Measurements from ENCODE around the gene HDAC9. TPM values are rescaled to one million over a fixed set of nuclear protein-coding genes. Genes with fewer than 3 reads are reported as not detected.

Gene HDAC9
- total RNA-seq, 1 donor from 2014 or later, result 52.7 TPM

DNA sequence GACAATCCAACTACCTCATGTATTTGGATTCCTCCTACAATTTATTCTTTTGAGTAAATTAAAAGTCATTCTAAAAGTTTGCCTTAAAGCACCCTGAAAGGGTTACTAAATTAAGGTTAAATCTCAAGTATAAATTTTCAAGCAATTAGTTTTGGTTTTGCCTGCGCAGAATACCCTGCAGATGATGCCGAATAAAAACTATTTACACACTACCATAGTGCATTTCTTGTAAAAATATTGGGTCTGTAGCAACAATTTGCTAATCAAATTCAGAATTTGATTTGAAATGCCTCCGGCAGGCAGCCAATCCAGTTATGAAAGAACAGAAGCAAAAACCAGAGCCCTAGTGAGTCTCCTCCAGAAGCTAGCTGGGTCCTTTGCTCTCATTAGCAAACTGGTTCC is 499.7 kb downstream of the HDAC9 start:
- H3K27ac ChIP-seq (ENCODE audit: low read depth, low read length), result no peak overlapping the region
- H3K27me3 ChIP-seq (ENCODE audit: control insufficient read depth in 3 of 3, insufficient read depth in 3 of 3, low read length in 3 of 3), result no peaks in the 10 kb centered on the region
- no peaks in the 10 kb centered on the region for H3K36me3 ChIP-seq (ENCODE audit: control insufficient read depth in 3 of 3, insufficient read depth in 3 of 3, low read length in 3 of 3)
- no peak overlapping the region for H3K9ac ChIP-seq (ENCODE audit: low read depth in 1 of 3, low read length in 3 of 3)
- no peaks in the 10 kb centered on the region for H3K9me3 ChIP-seq (ENCODE audit: control insufficient read depth in 3 of 3, low read length in 3 of 3)
- no peaks in the 10 kb centered on the region for H3K4me1 ChIP-seq (ENCODE audit: control insufficient read depth in 3 of 3, insufficient read depth in 3 of 3, low read length in 3 of 3)
- no peak overlapping the region for H3K4me3 ChIP-seq (ENCODE audit: low read length in 3 of 3)

DNA sequence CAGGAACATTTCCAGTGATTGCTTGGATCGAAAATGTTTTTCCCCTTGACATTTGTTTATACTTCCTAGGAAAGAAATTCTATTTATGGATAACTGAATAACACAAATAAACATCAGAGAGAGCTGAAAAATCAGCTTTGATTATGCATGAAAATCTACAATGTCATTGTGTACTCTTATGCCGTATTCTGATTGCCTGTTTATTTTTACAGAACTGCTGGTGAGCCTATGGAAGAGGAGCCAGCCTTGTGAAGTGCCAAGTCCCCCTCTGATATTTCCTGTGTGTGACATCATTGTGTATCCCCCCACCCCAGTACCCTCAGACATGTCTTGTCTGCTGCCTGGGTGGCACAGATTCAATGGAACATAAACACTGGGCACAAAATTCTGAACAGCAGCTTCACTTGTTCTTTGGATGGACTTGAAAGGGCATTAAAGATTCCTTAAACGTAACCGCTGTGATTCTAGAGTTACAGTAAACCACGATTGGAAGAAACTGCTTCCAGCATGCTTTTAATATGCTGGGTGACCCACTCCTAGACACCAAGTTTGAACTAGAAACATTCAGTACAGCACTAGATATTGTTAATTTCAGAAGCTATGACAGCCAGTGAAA is 500.4 kb downstream of the HDAC9 start:
- Histone ChIP-seq H3K36me3 (ENCODE audit: control insufficient read depth in 3 of 3, insufficient read depth in 3 of 3, low read length in 3 of 3) (no peaks in the 10 kb centered on the region), H3K27me3 (ENCODE audit: control insufficient read depth in 3 of 3, insufficient read depth in 3 of 3, low read length in 3 of 3) (no peaks in the 10 kb centered on the region), H3K9me3 (ENCODE audit: control insufficient read depth in 3 of 3, low read length in 3 of 3) (no peaks in the 10 kb centered on the region), H3K4me1 (ENCODE audit: control insufficient read depth in 3 of 3, insufficient read depth in 3 of 3, low read length in 3 of 3) (no peaks in the 10 kb centered on the region), H3K9ac (ENCODE audit: low read depth in 1 of 3, low read length in 3 of 3) (no peak overlapping the region), H3K27ac (ENCODE audit: low read depth, low read length) (no peak overlapping the region), H3K4me3 (ENCODE audit: low read length in 3 of 3) (no peak overlapping the region)

- Histone ChIP-seq H3K27me3 (ENCODE audit: control insufficient read depth in 3 of 3, insufficient read depth in 3 of 3, low read length in 3 of 3) (no peaks in the 10 kb centered on the region), H3K9ac (ENCODE audit: low read depth in 1 of 3, low read length in 3 of 3) (no peak overlapping the region), H3K36me3 (ENCODE audit: control insufficient read depth in 3 of 3, insufficient read depth in 3 of 3, low read length in 3 of 3) (no peaks in the 10 kb centered on the region), H3K9me3 (ENCODE audit: control insufficient read depth in 3 of 3, low read length in 3 of 3) (no peaks in the 10 kb centered on the region), H3K27ac (ENCODE audit: low read depth, low read length) (no peak overlapping the region), H3K4me1 (ENCODE audit: control insufficient read depth in 3 of 3, insufficient read depth in 3 of 3, low read length in 3 of 3) (no peaks in the 10 kb centered on the region), H3K4me3 (ENCODE audit: low read length in 3 of 3) (no peak overlapping the region)
These were observed 501.0 kb downstream of the HDAC9 start for GRCh38 chr7:18996583-18996982.

GRCh38 chr7:18997477-18998150 is 502.1 kb downstream of the HDAC9 start:
- Histone ChIP-seq H3K9me3 (ENCODE audit: control insufficient read depth in 3 of 3, low read length in 3 of 3) (no peaks in the 10 kb centered on the region), H3K27me3 (ENCODE audit: control insufficient read depth in 3 of 3, insufficient read depth in 3 of 3, low read length in 3 of 3) (no peaks in the 10 kb centered on the region), H3K9ac (ENCODE audit: low read depth in 1 of 3, low read length in 3 of 3) (no peak overlapping the region), H3K27ac (ENCODE audit: low read depth, low read length) (no peak overlapping the region), H3K4me1 (ENCODE audit: control insufficient read depth in 3 of 3, insufficient read depth in 3 of 3, low read length in 3 of 3) (no peaks in the 10 kb centered on the region), H3K4me3 (ENCODE audit: low read length in 3 of 3) (no peak overlapping the region), H3K36me3 (ENCODE audit: control insufficient read depth in 3 of 3, insufficient read depth in 3 of 3, low read length in 3 of 3) (no peaks in the 10 kb centered on the region)

DNA sequence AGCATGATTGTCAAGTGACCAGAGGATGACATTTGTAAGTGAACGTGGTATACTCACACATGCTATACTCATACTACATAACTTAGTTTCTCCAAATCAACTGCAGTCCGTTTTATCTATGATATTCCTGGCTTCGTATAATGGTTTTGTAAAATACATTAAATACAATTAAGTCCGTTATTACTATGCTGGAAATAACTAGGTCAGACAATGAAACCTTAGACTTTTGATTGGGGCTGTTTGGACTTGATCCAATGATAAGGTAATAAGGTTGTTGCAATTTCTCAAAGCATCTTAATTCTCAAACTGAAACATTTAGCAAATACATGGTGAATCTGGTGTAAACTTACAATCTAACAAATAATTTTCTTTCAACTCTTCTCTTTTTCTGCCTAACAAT is 504.9 kb downstream of the HDAC9 start:
- Histone ChIP-seq H3K27me3 (ENCODE audit: control insufficient read depth in 3 of 3, insufficient read depth in 3 of 3, low read length in 3 of 3) (no peaks in the 10 kb centered on the region), H3K9me3 (ENCODE audit: control insufficient read depth in 3 of 3, low read length in 3 of 3) (no peaks in the 10 kb centered on the region), H3K36me3 (ENCODE audit: control insufficient read depth in 3 of 3, insufficient read depth in 3 of 3, low read length in 3 of 3) (no peaks in the 10 kb centered on the region), H3K4me1 (ENCODE audit: control insufficient read depth in 3 of 3, insufficient read depth in 3 of 3, low read length in 3 of 3) (no peaks in the 10 kb centered on the region), H3K27ac (ENCODE audit: low read depth, low read length) (no peak overlapping the region), H3K4me3 (ENCODE audit: low read length in 3 of 3) (no peak overlapping the region), H3K9ac (ENCODE audit: low read depth in 1 of 3, low read length in 3 of 3) (no peak overlapping the region)

DNA sequence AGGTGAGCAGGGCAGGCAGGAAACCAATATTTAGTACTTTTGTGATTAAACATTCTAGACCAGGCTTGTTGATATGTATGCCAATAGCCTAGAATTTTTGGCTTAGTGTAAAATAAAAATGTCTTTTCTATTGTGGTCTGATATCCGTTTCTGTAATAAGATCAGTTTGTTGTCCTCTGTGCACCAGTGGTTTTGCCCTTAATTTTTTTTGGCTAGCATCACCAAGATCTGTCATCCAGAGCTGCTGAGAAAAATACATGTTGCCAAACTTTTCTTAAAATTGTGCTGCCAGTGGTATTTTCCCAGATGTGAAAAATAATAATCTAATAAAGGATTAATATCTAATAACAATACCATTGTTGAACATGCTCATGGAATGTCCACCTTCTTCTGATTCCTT is 506.3 kb downstream of the HDAC9 start:
- Histone ChIP-seq H3K27me3 (ENCODE audit: control insufficient read depth in 3 of 3, insufficient read depth in 3 of 3, low read length in 3 of 3) (no peaks in the 10 kb centered on the region), H3K9me3 (ENCODE audit: control insufficient read depth in 3 of 3, low read length in 3 of 3) (no peaks in the 10 kb centered on the region), H3K36me3 (ENCODE audit: control insufficient read depth in 3 of 3, insufficient read depth in 3 of 3, low read length in 3 of 3) (no peaks in the 10 kb centered on the region), H3K9ac (ENCODE audit: low read depth in 1 of 3, low read length in 3 of 3) (no peak overlapping the region), H3K4me1 (ENCODE audit: control insufficient read depth in 3 of 3, insufficient read depth in 3 of 3, low read length in 3 of 3) (no peaks in the 10 kb centered on the region), H3K27ac (ENCODE audit: low read depth, low read length) (no peak overlapping the region), H3K4me3 (ENCODE audit: low read length in 3 of 3) (no peak overlapping the region)

GRCh38 chr7:19009241-19009935 is 513.8 kb downstream of the HDAC9 start:
- no peaks in the 10 kb centered on the region for H3K9me3 ChIP-seq (ENCODE audit: control insufficient read depth in 3 of 3, low read length in 3 of 3)
- H3K36me3 ChIP-seq (ENCODE audit: control insufficient read depth in 3 of 3, insufficient read depth in 3 of 3, low read length in 3 of 3), result no peaks in the 10 kb centered on the region
- H3K9ac ChIP-seq (ENCODE audit: low read depth in 1 of 3, low read length in 3 of 3), result no peak overlapping the region
- H3K27me3 ChIP-seq (ENCODE audit: control insufficient read depth in 3 of 3, insufficient read depth in 3 of 3, low read length in 3 of 3), result no peaks in the 10 kb centered on the region
- no peaks in the 10 kb centered on the region for H3K4me1 ChIP-seq (ENCODE audit: control insufficient read depth in 3 of 3, insufficient read depth in 3 of 3, low read length in 3 of 3)
- H3K27ac ChIP-seq (ENCODE audit: low read depth, low read length), result no peak overlapping the region
- H3K4me3 ChIP-seq (ENCODE audit: low read length in 3 of 3), result no peak overlapping the region

DNA sequence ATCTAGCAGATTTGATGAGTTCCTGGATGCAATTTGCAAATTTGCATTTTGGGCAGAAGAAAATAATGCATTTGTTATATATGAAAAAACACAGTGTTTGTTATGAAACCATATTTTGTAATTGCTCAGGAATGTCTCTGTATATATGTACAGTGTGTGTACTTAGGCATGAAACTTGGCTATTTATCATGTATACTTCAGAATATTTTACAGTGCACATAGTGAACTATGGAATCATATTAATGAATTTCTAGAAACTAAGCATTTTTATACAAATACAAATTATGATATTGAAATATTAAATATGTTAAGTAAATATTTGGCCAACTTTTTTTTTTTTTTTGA is 514.4 kb downstream of the HDAC9 start:
- no peak overlapping the region for H3K27ac ChIP-seq (ENCODE audit: low read depth, low read length)
- H3K9me3 ChIP-seq (ENCODE audit: control insufficient read depth in 3 of 3, low read length in 3 of 3), result no peaks in the 10 kb centered on the region
- no peak overlapping the region for H3K4me3 ChIP-seq (ENCODE audit: low read length in 3 of 3)
- H3K4me1 ChIP-seq (ENCODE audit: control insufficient read depth in 3 of 3, insufficient read depth in 3 of 3, low read length in 3 of 3), result no peaks in the 10 kb centered on the region
- H3K36me3 ChIP-seq (ENCODE audit: control insufficient read depth in 3 of 3, insufficient read depth in 3 of 3, low read length in 3 of 3), result no peaks in the 10 kb centered on the region
- no peak overlapping the region for H3K9ac ChIP-seq (ENCODE audit: low read depth in 1 of 3, low read length in 3 of 3)
- no peaks in the 10 kb centered on the region for H3K27me3 ChIP-seq (ENCODE audit: control insufficient read depth in 3 of 3, insufficient read depth in 3 of 3, low read length in 3 of 3)

GRCh38 chr7:19011212-19011611 is 515.7 kb downstream of the HDAC9 start:
- H3K9ac ChIP-seq (ENCODE audit: low read depth in 1 of 3, low read length in 3 of 3), result no peak overlapping the region
- no peak overlapping the region for H3K27ac ChIP-seq (ENCODE audit: low read depth, low read length)
- H3K36me3 ChIP-seq (ENCODE audit: control insufficient read depth in 3 of 3, insufficient read depth in 3 of 3, low read length in 3 of 3), result no peaks in the 10 kb centered on the region
- no peaks in the 10 kb centered on the region for H3K27me3 ChIP-seq (ENCODE audit: control insufficient read depth in 3 of 3, insufficient read depth in 3 of 3, low read length in 3 of 3)
- peaks cover 0 to 2% (median 0%) of the 10 kb centered on the region in 3 donors for H3K9me3 ChIP-seq (ENCODE audit: control insufficient read depth in 3 of 3, low read length in 3 of 3)
- H3K4me1 ChIP-seq (ENCODE audit: control insufficient read depth in 3 of 3, insufficient read depth in 3 of 3, low read length in 3 of 3), result no peaks in the 10 kb centered on the region
- H3K4me3 ChIP-seq (ENCODE audit: low read length in 3 of 3), result no peak overlapping the region

DNA sequence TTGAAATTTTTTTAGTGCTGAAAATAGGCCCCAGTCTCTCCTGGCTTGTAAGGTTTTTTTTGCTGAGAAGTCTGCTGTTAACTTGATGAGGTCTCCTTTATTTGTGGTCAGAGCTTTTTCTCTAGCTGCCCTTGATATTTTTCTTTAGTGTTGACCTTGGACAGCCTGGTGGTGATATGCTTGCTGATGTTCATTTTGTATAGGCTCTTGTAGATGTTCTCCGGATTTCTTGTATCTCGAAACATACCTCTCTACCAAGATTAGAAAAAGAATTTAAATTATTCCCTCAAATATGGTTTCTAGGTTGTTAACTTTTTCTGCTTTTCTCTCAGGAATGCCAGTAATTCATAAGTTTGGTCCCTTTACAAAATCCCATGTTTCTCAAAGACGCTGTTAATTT is 519.5 kb downstream of the HDAC9 start:
- no peak overlapping the region for H3K9ac ChIP-seq (ENCODE audit: low read depth in 1 of 3, low read length in 3 of 3)
- no peak overlapping the region for H3K27ac ChIP-seq (ENCODE audit: low read depth, low read length)
- no peaks in the 10 kb centered on the region for H3K36me3 ChIP-seq (ENCODE audit: control insufficient read depth in 3 of 3, insufficient read depth in 3 of 3, low read length in 3 of 3)
- H3K9me3 ChIP-seq (ENCODE audit: control insufficient read depth in 3 of 3, low read length in 3 of 3), result peaks cover 0 to 3% (median 0%) of the 10 kb centered on the region in 3 donors
- no peaks in the 10 kb centered on the region for H3K4me1 ChIP-seq (ENCODE audit: control insufficient read depth in 3 of 3, insufficient read depth in 3 of 3, low read length in 3 of 3)
- no peak overlapping the region for H3K4me3 ChIP-seq (ENCODE audit: low read length in 3 of 3)
- H3K27me3 ChIP-seq (ENCODE audit: control insufficient read depth in 3 of 3, insufficient read depth in 3 of 3, low read length in 3 of 3), result no peaks in the 10 kb centered on the region

Data from skeletal muscle tissue (tissue), 4 donors.